K562 (cell line): ENCODE measurements around the gene THSD8. TPM values are rescaled to one million over a fixed set of nuclear protein-coding genes. Genes with fewer than 3 reads are reported as not detected.

Experiments
- ATAC-seq: fragments of 200-7000 bp; cut with Tn5 transposase; 3 replicates; pipeline ENCODE4 v1.9.1; 2020; ENCODE audit warnings: moderate library complexity
- BruUV-seq: library from RNA; stranded (reverse); fragments of 400-500 nt; replicated peaks from 2 replicates; lab custom pipeline; 2021; lab: Mats Ljungman, UMichigan
- CTCF ChIA-PET: fragments of 300-600 bp; formaldehyde crosslinking; extraction: SDS; loops from one replicate; lab custom pipeline; 2021; ENCODE audit warnings: low intra/inter-chr PET ratio; lab: Yijun Ruan, JAX
- POLR2A ChIA-PET: fragments of 300-600, 350-650 bp; sonication (Branson Sonifier 250); formaldehyde crosslinking; extraction: SDS; loops from one replicate; lab custom pipeline; 2021; ENCODE audit warnings: antibody characterized with exemption, inconsistent platforms; lab: Yijun Ruan, JAX
- DNase-seq, 4 experiments: peaks; one replicate each; pipeline versions ENCODE4 v3.0.0 to v3.0.0-alpha.2; 2011 to 2018; ENCODE audit warnings: low spot score in 3 of 4, mixed read lengths in 3 of 4; ENCODE audit errors: extremely low read depth in 1 of 4
- FAIRE-seq: peaks from 2 replicates; lab custom pipeline; 2011; peaks lifted over from hg19 to GRCh38; lab: Jason Lieb, UNC
- H2AFZ ChIP-seq: 2 replicates; pipeline ENCODE4 v1.6.0; 2011; ENCODE audit warnings: low read depth, low read length, control low read depth, inconsistent platforms
- H3K27ac ChIP-seq: fragments of 200-600 bp; 3 replicates; pipeline ENCODE4 v1.8.0; 2011; ENCODE audit warnings: low read depth, mild to moderate bottlenecking, control low read depth, inconsistent platforms, low read length, moderate library complexity, mixed read lengths; ENCODE audit errors: extremely low read depth
- H3K27me3 ChIP-seq, 2 experiments: fragments of 300-600 bp in 1 of 2; 2 replicates in 1 of 2; 3 replicates in 1 of 2; pipeline versions ENCODE4 v1.6.0 to v1.8.0; 2011; ENCODE audit warnings: inconsistent platforms in 2 of 2, low read length in 2 of 2, mild to moderate bottlenecking in 1 of 2, mixed read lengths in 1 of 2, moderate library complexity in 1 of 2; ENCODE audit not compliant: control insufficient read depth in 2 of 2, insufficient read depth in 2 of 2
- H3K36me3 ChIP-seq: fragments of 300-600 bp; 3 replicates; pipeline ENCODE4 v1.8.0; 2011; ENCODE audit warnings: mild to moderate bottlenecking, low read length, inconsistent platforms; ENCODE audit not compliant: control insufficient read depth, insufficient read depth
- H3K4me1 ChIP-seq, 2 experiments: fragments of 200-600 bp in 1 of 2; replicated peaks in 1 of 2; 2 replicates in 1 of 2; 3 replicates in 1 of 2; pipeline versions ENCODE4 v1.5.1 to v1.8.0; 2011; ENCODE audit warnings: inconsistent platforms in 2 of 2, low read length in 2 of 2, mild to moderate bottlenecking in 1 of 2, mixed read lengths in 1 of 2, moderate library complexity in 1 of 2; ENCODE audit not compliant: control insufficient read depth in 2 of 2, insufficient read depth in 2 of 2
- H3K4me2 ChIP-seq: 2 replicates; pipeline ENCODE4 v1.6.1; 2011; ENCODE audit warnings: low read length, control low read depth, inconsistent platforms, mixed read lengths; ENCODE audit not compliant: insufficient read depth
- H3K4me3 ChIP-seq: fragments of 200-600 bp; sonication (generic), shearing (Covaris generic); 2 replicates; pipeline ENCODE4 v1.5.1; 2016; ENCODE audit warnings: control low read depth, inconsistent platforms
- H3K79me2 ChIP-seq: fragments of 200-600 bp; 3 replicates; pipeline ENCODE4 v1.8.0; 2011; ENCODE audit warnings: low read length, inconsistent platforms; ENCODE audit not compliant: control insufficient read depth, insufficient read depth
- H3K9ac ChIP-seq, 2 experiments: 2 replicates each; pipeline versions ENCODE4 v1.6.0 to v1.6.1; 2011; ENCODE audit warnings: low read depth in 2 of 2, low read length in 2 of 2, control low read depth in 1 of 2, inconsistent platforms in 1 of 2, mild to moderate bottlenecking in 1 of 2, mixed read lengths in 1 of 2; ENCODE audit not compliant: insufficient read depth in 1 of 2
- H3K9me1 ChIP-seq: one replicate; pipeline ENCODE4 v1.6.0; 2011; ENCODE audit warnings: inconsistent platforms, mild to moderate bottlenecking, low read length, moderate library complexity; ENCODE audit not compliant: control insufficient read depth, insufficient read depth
- H3K9me3 ChIP-seq: replicated peaks from 2 replicates; pipeline ENCODE4 v1.5.1; 2011; ENCODE audit warnings: low read depth, low read length, inconsistent platforms; ENCODE audit not compliant: control insufficient read depth, insufficient read depth
- H4K20me1 ChIP-seq: replicated peaks from 2 replicates; pipeline ENCODE4 v1.6.1; 2011; ENCODE audit warnings: low read length, inconsistent platforms, mixed read lengths; ENCODE audit not compliant: control insufficient read depth, insufficient read depth
- ARID3A ChIP-seq: IDR thresholded peaks from 2 replicates; pipeline ENCODE4 v1.6.1; 2012; ENCODE audit warnings: low read depth, low read length, improper control_type of control experiment, borderline replicate concordance
- CHCHD3 ChIP-seq: fragments of 250-450 bp; sonication (Bioruptor Pico); IDR thresholded peaks from 2 replicates; pipeline ENCODE4 v2.1.2; 2022; ENCODE audit warnings: mild to moderate bottlenecking
- ZBTB33 ChIP-seq: sonication (generic); formaldehyde crosslinking; IDR thresholded peaks from 2 replicates; pipeline ENCODE4 v1.8.1; 2023; ENCODE audit warnings: mild to moderate bottlenecking, missing genetic modification reagents
- ZBTB8A ChIP-seq: fragments of 450-650 bp; IDR thresholded peaks from 2 replicates; pipeline ENCODE4 v1.6.1; 2018; ENCODE audit warnings: mild to moderate bottlenecking, moderate library complexity; ENCODE audit not compliant: partially characterized antibody
- ZNF24 ChIP-seq: fragments of 450-650 bp; IDR thresholded peaks from 2 replicates; pipeline ENCODE4 v1.6.1; 2016
- WGBS: fragments of 100-300 bp; shearing (Covaris generic); methylation state at CpG from one replicate; pipeline ENCODE4 v1.1.6; 2016; ENCODE audit warnings: low coverage, mixed read lengths; ENCODE audit not compliant: insufficient coverage; ENCODE audit errors: missing lambda C conversion rate; 5-methylcytosine and 5-hydroxymethylcytosine counted together
- in situ Hi-C: fragments of 300-500 bp; cut with MboI; formaldehyde crosslinking; loops from 4 replicates; pipeline ENCODE4 v1.15.0; 2018; ENCODE audit warnings: inconsistent platforms, mixed read lengths
- intact Hi-C: fragments of 100-400 bp; cut with micrococcal nuclease; formaldehyde crosslinking; loops from 2 replicates; pipeline ENCODE4 v1.14.2; 2022
- polyA plus RNA-seq, 8 experiments: library from polyadenylated mRNA; depleted of rRNA in 4 of 8; stranded (reverse) in 5 of 8; unstranded in 3 of 8; fragments of >200 nt; fragmentation: Nextera tagmentation in 2 of 8; fragmentation: Illumina TruSeq in 1 of 8; extraction: Ambion mirVana in 2 of 8; extraction: Trizol in 1 of 8; gene quantifications; 2 replicates each; pipeline versions ENCODE4 v1.2.1 to v1.2.3, GENCODE V29; 2011 to 2014; ENCODE audit warnings: inconsistent platforms in 1 of 8, missing spikeins in 1 of 8
- total RNA-seq, 7 experiments: library from RNA; depleted of rRNA in 6 of 7; stranded (reverse); fragments of >200 nt in 6 of 7; fragmentation: Illumina TruSeq in 2 of 7; extraction: Trizol in 2 of 7; gene quantifications; 2 replicates each; pipeline versions ENCODE4 v1.2.1 to v1.2.3, GENCODE V29; 2011 to 2021; ENCODE audit warnings: low replicate concordance in 1 of 7

Gene THSD8
- total and polyA plus RNA-seq, 9 of the 15 experiments (the other 6 are each of a cell fraction or from before 2014, with no cell fraction given) = 8.4 to 42.4 (median 19.9) TPM; not detected in 2

- POLR2A ChIA-PET = interaction anchor here (0.8 to 3.9 kb wide), 4 partner anchors 10 to 69 kb away, joined by 4 to 27 read pairs (median 4); partner anchors contain the start of gene JUNB
- no peak for ATAC-seq
Measured at GRCh38 chr19:12767666-12768065, 34.2 kb upstream of the THSD8 start.

More at GRCh38 chr19:12767666-12768065, 34.2 kb upstream of the THSD8 start:
- no peak overlapping the region for H3K27ac ChIP-seq
- in situ Hi-C loops = loop anchor here (5.0 kb wide), 1 partner anchor 80 kb away; no protein-coding TSS in a partner anchor
- DNase-seq = no peak
- no peak overlapping the region for H2AFZ ChIP-seq
- no peaks in the 10 kb centered on the region for H3K27me3 ChIP-seq
- H3K4me1 ChIP-seq = peaks cover 0 to 31% of the 10 kb centered on the region in 2 experiments; a peak in 2 of 5 replicates
- H3K4me3 ChIP-seq = no peak overlapping the region
- no peaks in the 10 kb centered on the region for H3K9me1 ChIP-seq
- H3K9me3 ChIP-seq = no peaks in the 10 kb centered on the region
- TF ChIP-seq ARID3A = no peak
- TF ChIP-seq ZNF24 = no peak
- TF ChIP-seq CHCHD3 (CRISPR knock-in tag) = no peak
- 0 out of 2 replicates have a peak, but pooled peaks have one; percentile 14 for TF ChIP-seq ZBTB33
- TF ChIP-seq ZBTB8A = no peak
- H3K4me2 ChIP-seq = no peak overlapping the region
- H3K79me2 ChIP-seq = no peaks in the 10 kb centered on the region
- no peaks in the 10 kb centered on the region for H4K20me1 ChIP-seq
- intact Hi-C loops = no loop called here
- BruUV-seq = no TSS peak
- H3K36me3 ChIP-seq = peaks cover 6% of the 10 kb centered on the region; the same call in 1 of the 3 replicates
- FAIRE-seq = no peak
- 91% methylated on average over 14 of the region's 15 CpGs for WGBS
- H3K9ac ChIP-seq = no peak overlapping the region
- CTCF ChIA-PET = no interaction called here
